Effector memory CD8-positive, alpha-beta T cell (primary cell): ENCODE measurements around the gene NR6A1.

Experiments used
- ATAC-seq: fragments of 150-1000 bp; cut with Tn5 transposase; replicated peaks from 2 replicates; pipeline ENCODE4 v1.10.0; 2021; ENCODE audit warnings: mild to moderate bottlenecking, moderate library complexity
- DNase-seq, 3 experiments: peaks; one replicate each; pipeline ENCODE4 v3.0.0; 2021
- H3K27ac Mint-ChIP-seq, 2 donors: one replicate each; pipeline ENCODE4 v1.8.0; 2022; ENCODE audit warnings: mild to moderate bottlenecking in 2 of 2, mixed read lengths in 2 of 2, moderate library complexity in 2 of 2
- H3K27me3 Mint-ChIP-seq, 2 donors: one replicate each; pipeline ENCODE4 v1.8.0; 2022; ENCODE audit warnings: mixed read lengths in 2 of 2
- H3K36me3 Mint-ChIP-seq: one replicate; pipeline ENCODE4 v1.8.0; 2022; ENCODE audit warnings: mild to moderate bottlenecking, moderate library complexity, mixed read lengths; ENCODE audit not compliant: insufficient read depth
- H3K4me1 Mint-ChIP-seq, 2 donors: one replicate each; pipeline ENCODE4 v1.8.0; 2022; ENCODE audit warnings: low read depth in 2 of 2, mixed read lengths in 2 of 2
- H3K4me3 Mint-ChIP-seq, 2 donors: one replicate each; pipeline ENCODE4 v1.8.0; 2022; ENCODE audit warnings: mild to moderate bottlenecking in 2 of 2, mixed read lengths in 2 of 2, moderate library complexity in 2 of 2
- H3K9me3 Mint-ChIP-seq, 2 donors: one replicate each; pipeline ENCODE4 v1.8.0; 2022; ENCODE audit warnings: mixed read lengths in 2 of 2

Gene NR6A1

DNA sequence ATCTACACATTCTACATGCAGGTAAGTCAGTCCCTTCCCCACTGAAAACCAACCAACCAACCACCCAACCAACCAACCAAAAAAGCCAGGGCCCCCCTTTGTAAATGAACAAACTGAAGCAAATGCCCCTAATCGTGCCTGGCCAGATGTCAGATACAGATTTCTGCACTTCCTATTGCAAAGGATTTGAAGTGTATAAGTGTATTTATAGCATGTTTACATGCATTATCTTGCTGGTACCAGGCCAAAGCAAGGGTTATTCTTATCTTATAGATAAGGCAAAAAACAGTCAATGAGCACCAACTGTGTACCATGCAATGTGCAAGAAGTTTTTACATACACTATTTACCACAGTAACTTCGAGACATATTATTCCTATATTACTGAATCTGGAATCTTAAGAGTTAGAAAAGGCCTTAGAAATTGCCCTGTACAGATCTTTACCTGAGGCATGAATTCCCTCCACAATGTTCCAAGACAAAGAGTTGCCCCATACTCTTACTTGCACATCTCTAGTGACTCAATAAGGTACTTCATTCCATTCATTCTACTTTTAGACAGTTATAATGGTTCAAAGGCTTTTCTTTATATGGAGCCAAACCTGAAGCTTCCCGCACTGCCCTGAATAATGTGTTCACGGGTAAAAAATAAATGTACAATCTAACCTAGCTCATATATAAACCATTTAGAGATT, 212.2 kb downstream of the NR6A1 start:
- DNase-seq, result no peak
- ATAC-seq, result no peak
- Mint-ChIP-seq H3K36me3 (no peaks in the 10 kb centered on the region), H3K27ac (no peak overlapping the region), H3K4me3 (no peak overlapping the region), H3K27me3 (peaks cover 23 to 30% of the 10 kb centered on the region in 2 donors), H3K4me1 (no peaks in the 10 kb centered on the region), H3K9me3 (no peaks in the 10 kb centered on the region)

DNA sequence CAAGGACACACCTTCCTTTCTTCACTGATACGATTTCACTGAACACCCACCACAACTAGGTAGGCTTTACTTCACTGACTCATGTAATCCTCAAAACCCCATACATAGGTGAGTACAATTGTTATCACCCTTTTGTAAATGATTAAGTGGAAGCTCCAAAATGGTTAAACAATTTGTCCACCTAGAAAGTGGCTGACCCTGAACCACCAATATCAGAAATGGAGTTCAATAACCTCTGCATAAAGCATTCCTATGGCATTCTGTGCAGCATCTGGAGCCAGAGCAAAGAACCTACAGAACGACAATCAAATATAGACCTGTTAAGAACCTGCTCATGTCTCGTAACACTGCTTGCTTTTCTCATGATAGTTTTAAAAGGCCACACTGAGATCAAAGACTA, 213.2 kb downstream of the NR6A1 start:
- Mint-ChIP-seq H3K27me3 (peaks cover 21 to 23% of the 10 kb centered on the region in 2 donors), H3K36me3 (no peaks in the 10 kb centered on the region), H3K4me1 (no peaks in the 10 kb centered on the region), H3K27ac (no peak overlapping the region), H3K4me3 (no peak overlapping the region), H3K9me3 (no peaks in the 10 kb centered on the region)
- DNase-seq (no peak), ATAC-seq (no peak)

DNA sequence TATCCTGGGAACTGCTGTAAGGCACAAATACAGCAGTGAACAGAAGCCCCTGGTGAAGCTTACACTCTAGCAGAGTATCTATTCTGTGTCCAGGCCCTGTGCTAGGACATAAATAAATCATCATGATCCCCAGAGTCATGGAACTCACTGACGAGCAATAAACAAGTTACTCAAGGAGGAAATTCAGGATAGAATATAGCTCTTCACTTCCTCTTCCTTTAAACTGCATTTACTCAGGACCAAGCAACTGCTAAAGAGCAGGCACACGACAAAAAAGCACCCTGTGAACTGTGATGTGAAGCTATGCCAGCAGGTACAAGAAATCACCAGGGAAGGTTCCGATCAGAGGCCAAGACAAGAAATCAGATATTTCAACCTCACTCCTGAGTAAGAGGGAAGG, 216.1 kb downstream of the NR6A1 start:
- Mint-ChIP-seq H3K4me3 (no peak overlapping the region), H3K36me3 (no peaks in the 10 kb centered on the region), H3K27me3 (peaks cover 5 to 17% of the 10 kb centered on the region in 2 donors)

DNA sequence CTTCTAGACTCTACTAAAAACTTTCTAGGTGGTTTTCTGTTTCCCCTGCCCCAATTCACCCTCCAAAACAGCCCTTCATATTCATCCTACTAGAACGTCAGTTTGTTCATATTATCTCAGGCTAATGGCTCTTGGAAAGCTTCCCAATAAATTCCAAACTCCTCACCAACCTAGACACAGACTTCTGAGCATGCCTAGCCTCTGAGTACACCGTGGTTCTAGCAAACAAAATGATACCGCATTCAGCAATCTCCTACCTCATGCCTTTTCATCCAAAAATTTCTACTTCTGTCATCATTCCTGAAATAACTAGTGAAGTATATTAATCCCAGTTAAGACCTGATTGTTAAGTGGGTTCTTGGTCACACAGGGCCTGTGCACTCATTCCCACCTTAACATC, 217.4 kb downstream of the NR6A1 start:
- Mint-ChIP-seq H3K36me3 (no peaks in the 10 kb centered on the region), H3K27ac (no peak overlapping the region), H3K9me3 (no peaks in the 10 kb centered on the region), H3K27me3 (peaks cover 0 to 22% of the 10 kb centered on the region in 2 donors), H3K4me3 (no peak overlapping the region), H3K4me1 (no peaks in the 10 kb centered on the region)
- ATAC-seq, result no peak
- no peak for DNase-seq

More for the DNA sequence above, 216.1 kb downstream of the NR6A1 start:
- no peaks in the 10 kb centered on the region for H3K9me3 Mint-ChIP-seq
- no peak for DNase-seq
- H3K4me1 Mint-ChIP-seq, result no peaks in the 10 kb centered on the region
- H3K27ac Mint-ChIP-seq, result no peak overlapping the region
- no peak for ATAC-seq

DNA sequence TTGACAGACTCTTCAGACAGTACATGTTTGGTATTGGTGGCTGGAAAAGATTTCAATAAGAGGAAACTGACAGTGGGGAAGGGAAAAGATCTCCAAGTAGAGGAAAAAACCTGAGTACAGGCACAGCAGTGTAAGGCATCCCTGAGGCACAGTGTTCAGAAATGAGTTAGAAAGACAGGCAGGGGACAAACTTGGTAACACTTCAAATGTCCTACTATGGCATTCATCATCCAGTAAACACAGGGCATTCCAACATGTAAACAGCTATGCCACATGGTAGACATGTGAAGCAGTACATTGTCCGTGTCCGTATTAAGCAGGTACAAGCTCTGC, 218.9 kb downstream of the NR6A1 start:
- Mint-ChIP-seq H3K4me3 (no peak overlapping the region), H3K9me3 (no peaks in the 10 kb centered on the region), H3K27me3 (peaks cover 10 to 23% of the 10 kb centered on the region in 2 donors), H3K27ac (no peak overlapping the region), H3K36me3 (no peaks in the 10 kb centered on the region), H3K4me1 (no peaks in the 10 kb centered on the region)
- DNase-seq, result no peak
- no peak for ATAC-seq

DNA sequence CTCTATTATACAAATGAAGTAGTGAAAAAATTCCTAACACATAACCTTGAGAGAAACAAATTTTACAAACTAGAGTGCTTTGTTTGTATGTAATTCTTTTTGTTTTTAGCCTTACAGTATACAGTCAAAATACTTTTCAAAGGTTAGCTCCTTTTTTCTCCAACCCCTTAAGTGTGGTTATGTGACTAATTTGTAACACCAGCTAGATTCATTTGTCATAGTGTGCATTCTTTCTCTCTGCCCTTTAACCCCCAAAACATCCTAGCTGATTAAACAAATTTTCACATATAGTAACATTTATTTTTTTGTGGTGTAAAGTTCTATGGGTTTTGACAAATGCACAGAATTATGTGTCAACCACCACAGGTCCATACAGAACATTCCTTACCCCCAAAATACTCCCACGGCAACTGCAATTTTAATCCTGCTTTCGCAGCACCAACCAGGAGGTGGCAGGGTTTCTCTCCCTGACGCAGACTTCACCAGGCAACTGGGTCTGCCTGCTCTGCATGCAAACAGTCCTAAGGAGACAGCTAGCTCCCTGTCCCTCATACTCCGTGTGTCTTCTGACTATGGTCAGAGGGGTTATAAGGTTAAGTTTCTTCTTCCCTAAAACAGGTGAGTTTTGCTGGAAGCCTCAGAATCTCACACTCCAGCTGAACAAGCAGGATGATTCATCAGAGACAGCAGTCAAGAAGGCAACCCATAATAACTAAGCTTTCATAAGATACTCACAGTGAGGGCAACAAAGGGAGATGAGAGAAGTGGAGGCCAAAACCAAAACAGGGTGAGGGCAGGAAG, 219.4 kb downstream of the NR6A1 start:
- Mint-ChIP-seq H3K9me3 (no peaks in the 10 kb centered on the region), H3K27ac (no peak overlapping the region), H3K27me3 (peaks cover 16 to 29% of the 10 kb centered on the region in 2 donors), H3K4me3 (no peak overlapping the region), H3K4me1 (no peaks in the 10 kb centered on the region), H3K36me3 (no peaks in the 10 kb centered on the region)
- ATAC-seq, result no peak
- no peak for DNase-seq

DNA sequence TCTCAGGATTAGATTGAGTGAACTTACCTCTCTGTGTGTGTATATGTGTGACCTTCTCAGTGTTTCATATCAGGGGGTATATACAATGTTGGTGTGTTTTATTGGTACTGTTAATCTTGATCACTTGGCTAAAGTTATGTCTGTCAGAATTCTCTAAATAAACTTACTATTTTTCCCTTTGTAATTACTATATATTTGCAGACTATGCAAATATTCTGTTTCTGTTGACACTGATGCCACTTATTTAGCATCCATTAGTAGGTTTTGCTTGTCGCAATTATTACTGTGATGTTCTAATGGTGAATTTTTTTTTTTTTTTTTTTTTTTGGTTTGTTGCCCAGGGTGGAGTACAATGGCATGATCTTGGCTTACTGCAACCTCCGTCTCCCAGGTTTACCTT, 221.0 kb downstream of the NR6A1 start:
- no peak overlapping the region for H3K4me3 Mint-ChIP-seq
- H3K27me3 Mint-ChIP-seq, result peaks cover 16 to 19% of the 10 kb centered on the region in 2 donors
- H3K36me3 Mint-ChIP-seq, result no peaks in the 10 kb centered on the region
- no peak for ATAC-seq
- H3K27ac Mint-ChIP-seq, result no peak overlapping the region
- H3K4me1 Mint-ChIP-seq, result no peaks in the 10 kb centered on the region
- H3K9me3 Mint-ChIP-seq, result no peaks in the 10 kb centered on the region
- no peak for DNase-seq

DNA sequence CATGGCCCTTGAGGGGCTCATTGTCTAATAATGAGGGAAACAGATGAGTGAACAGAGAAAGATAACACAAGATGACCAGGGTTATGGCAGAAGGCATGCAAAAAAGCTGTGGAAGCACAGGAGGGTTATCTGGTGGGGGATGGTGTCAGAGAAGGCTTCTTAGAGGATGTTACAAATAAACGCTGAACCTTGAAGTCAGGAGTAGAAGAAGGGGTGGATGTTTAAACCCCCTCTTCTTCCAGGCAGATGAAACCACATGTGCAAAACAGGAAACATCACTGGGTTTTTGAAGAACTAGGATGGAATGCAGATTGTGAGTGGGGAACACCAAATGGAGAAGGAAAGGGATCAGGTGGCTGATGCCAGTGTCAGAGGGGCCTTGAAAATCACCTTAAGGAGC, 222.1 kb downstream of the NR6A1 start:
- H3K9me3 Mint-ChIP-seq, result no peaks in the 10 kb centered on the region
- H3K27me3 Mint-ChIP-seq, result peaks cover 20 to 24% of the 10 kb centered on the region in 2 donors
- no peaks in the 10 kb centered on the region for H3K36me3 Mint-ChIP-seq
- H3K4me1 Mint-ChIP-seq, result no peaks in the 10 kb centered on the region
- H3K4me3 Mint-ChIP-seq, result no peak overlapping the region
- ATAC-seq (no peak), DNase-seq (no peak)
- H3K27ac Mint-ChIP-seq, result no peak overlapping the region

DNA sequence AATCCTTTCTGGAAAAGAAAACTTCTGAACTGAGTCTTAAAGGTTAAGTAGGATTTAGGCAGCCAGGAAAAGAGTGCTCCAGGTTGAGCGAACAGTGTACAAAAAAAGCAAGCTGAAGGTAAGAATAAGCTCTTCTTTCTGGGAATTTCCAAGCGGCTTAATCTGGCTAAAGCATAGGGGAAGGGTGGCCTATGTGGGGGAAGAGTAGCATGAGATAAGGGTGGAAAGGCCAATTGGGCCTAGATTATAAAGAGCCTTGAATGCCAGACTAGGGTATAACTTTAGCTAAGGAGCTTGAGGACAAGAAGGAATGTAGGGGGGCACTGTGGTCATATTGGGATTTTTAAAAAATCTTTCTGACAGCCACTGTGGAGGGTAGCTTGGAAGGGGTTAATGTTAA, 226.6 kb downstream of the NR6A1 start:
- DNase-seq (no peak), ATAC-seq (no peak)
- H3K4me3 Mint-ChIP-seq, result no peak overlapping the region
- H3K9me3 Mint-ChIP-seq, result no peaks in the 10 kb centered on the region
- no peaks in the 10 kb centered on the region for H3K4me1 Mint-ChIP-seq
- H3K27ac Mint-ChIP-seq, result no peak overlapping the region
- no peaks in the 10 kb centered on the region for H3K36me3 Mint-ChIP-seq
- peaks cover 26 to 48% of the 10 kb centered on the region in 2 donors for H3K27me3 Mint-ChIP-seq

DNA sequence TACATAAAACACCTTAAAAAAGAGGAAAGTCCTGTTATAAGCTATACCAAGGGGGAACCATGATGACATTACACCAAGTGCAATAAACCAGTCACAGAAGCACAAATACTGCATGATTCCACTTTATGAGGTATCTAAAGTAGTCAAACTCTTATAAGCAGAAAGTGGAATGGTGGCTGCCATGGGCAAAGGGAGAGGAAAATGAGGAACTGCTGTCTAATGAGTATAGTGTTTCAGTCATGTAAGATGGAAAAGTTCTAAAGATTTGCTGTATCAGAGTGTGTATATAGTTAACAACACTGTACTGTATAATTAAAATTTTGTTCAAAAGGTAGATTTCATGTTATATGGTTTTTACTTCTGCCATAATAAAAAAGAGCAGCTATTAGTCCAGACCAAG, 229.3 kb downstream of the NR6A1 start:
- H3K27me3 Mint-ChIP-seq, result peaks cover 16 to 34% of the 10 kb centered on the region in 2 donors
- peaks cover 4% of the 10 kb centered on the region for H3K36me3 Mint-ChIP-seq
- H3K27ac Mint-ChIP-seq, result no peak overlapping the region
- no peaks in the 10 kb centered on the region for H3K9me3 Mint-ChIP-seq
- DNase-seq (no peak), ATAC-seq (no peak)
- H3K4me1 Mint-ChIP-seq, result no peaks in the 10 kb centered on the region
- no peak overlapping the region for H3K4me3 Mint-ChIP-seq

DNA sequence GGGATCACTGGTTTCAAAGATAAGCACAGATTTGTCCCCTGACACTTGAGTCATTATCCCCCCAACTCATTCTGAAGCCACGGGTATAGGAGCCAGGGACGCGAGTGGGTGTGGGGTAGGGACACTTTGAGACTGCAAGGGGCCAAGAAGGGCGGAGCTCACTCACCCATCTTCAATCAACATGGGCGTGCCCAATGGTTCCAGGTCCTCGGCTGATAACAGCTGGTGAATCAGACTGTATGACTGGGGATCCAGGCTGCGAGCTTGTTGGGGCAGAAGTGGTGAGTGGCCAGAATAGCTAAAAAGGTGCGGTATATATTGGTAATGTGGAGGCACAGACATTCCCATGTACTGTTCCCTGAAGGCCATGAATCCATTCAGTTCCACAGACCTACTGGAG, 233.2 kb downstream of the NR6A1 start:
- Mint-ChIP-seq H3K4me1 (no peaks in the 10 kb centered on the region), H3K27ac (no peak overlapping the region), H3K4me3 (no peak overlapping the region), H3K27me3 (peaks cover 6 to 25% of the 10 kb centered on the region in 2 donors), H3K36me3 (peaks cover 7% of the 10 kb centered on the region), H3K9me3 (no peaks in the 10 kb centered on the region)
- ATAC-seq (no peak), DNase-seq (no peak)

DNA sequence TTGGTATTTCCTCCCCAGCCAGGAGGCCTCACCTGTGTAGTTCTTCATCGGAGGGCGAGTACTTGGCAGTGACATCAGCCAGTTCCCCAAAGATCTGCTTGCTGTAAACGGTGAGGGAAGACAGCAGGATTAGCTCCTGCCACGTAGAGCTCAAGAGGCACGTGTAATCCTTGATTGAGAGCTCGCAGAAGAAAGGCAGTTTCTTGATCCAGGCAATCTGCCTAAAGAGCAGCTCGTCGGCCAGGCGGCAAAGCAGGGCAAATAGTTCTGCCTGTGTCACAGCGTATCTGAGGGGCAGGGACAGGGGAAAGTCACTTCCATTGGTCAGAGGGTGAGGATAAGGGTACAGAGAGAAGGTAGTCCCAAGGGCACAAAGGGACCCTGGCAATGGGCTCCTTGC, 235.3 kb downstream of the NR6A1 start:
- ATAC-seq (no peak), DNase-seq (no peak)
- peaks cover 6 to 20% of the 10 kb centered on the region in 2 donors for H3K27me3 Mint-ChIP-seq
- H3K9me3 Mint-ChIP-seq, result no peaks in the 10 kb centered on the region
- no peak overlapping the region for H3K4me3 Mint-ChIP-seq
- H3K4me1 Mint-ChIP-seq, result no peaks in the 10 kb centered on the region
- peaks cover 9% of the 10 kb centered on the region for H3K36me3 Mint-ChIP-seq
- no peak overlapping the region for H3K27ac Mint-ChIP-seq

DNA sequence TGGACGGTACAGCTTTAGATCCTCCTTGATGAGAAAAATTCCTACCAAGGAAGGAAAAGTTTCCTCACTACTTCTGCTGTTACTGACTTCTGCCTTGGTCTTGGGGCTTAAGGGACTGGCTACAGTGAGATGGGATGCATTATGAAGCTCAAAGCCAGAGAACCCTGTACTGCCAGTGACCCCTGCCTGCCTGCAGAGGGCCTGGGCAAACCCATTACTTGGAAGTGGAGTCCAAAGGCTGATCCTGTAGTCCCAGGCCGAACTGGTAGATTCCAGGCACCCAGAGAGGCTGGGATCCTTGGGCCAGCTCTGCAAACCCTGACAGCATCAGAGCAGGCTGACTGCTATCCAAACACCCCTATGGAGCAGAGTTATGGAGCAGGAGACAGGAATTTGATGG, 238.2 kb downstream of the NR6A1 start:
- Mint-ChIP-seq H3K27ac (no peak overlapping the region), H3K4me1 (no peaks in the 10 kb centered on the region), H3K4me3 (no peak overlapping the region), H3K27me3 (peaks cover 0 to 16% of the 10 kb centered on the region in 2 donors), H3K36me3 (peaks cover 9% of the 10 kb centered on the region), H3K9me3 (no peaks in the 10 kb centered on the region)
- DNase-seq (no peak), ATAC-seq (no peak)

DNA sequence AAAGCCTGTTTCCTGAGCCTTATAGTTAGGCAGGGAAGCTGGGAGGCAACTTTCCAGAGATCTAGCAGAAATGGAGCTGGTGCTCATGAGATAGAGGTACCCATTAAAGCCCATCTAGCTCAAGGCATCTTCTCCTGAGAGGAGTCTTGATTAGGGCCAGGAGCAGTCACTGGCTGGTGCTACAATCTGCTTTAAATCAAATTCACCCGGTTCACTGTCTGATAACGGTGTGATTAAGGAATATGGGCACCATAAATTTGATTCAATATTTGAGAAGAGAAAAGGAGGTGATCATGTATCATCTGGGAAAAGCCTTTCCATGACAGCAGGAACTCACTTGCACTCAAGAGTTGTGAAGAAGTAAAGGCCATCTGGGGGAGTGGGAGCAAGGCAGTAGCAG, 240.0 kb downstream of the NR6A1 start:
- H3K27me3 Mint-ChIP-seq, result peaks cover 0 to 12% of the 10 kb centered on the region in 2 donors
- no peaks in the 10 kb centered on the region for H3K4me1 Mint-ChIP-seq
- no peak for DNase-seq
- no peak overlapping the region for H3K4me3 Mint-ChIP-seq
- peaks cover 5% of the 10 kb centered on the region for H3K36me3 Mint-ChIP-seq
- no peaks in the 10 kb centered on the region for H3K9me3 Mint-ChIP-seq
- H3K27ac Mint-ChIP-seq, result no peak overlapping the region
- ATAC-seq, result no peak
